MCF 10A (cell line): ENCODE data around the gene AP1S3. TPM values are rescaled to one million over a fixed set of nuclear protein-coding genes. Genes with fewer than 3 reads are reported as not detected.

Source experiments
- BruUV-seq: library from RNA; stranded (reverse); fragments of 400-500 nt; replicated peaks from 2 replicates; lab custom pipeline; 2021; lab: Mats Ljungman, UMichigan
- CTCF ChIA-PET: fragments of 300-600 bp; sonication (Branson Sonifier 250); formaldehyde crosslinking; extraction: SDS; loops from one replicate; lab custom pipeline; 2021; ENCODE audit warnings: antibody characterized with exemption, inconsistent platforms; lab: Yijun Ruan, JAX
- POLR2A ChIA-PET: fragments of 300-600, 350-650 bp; sonication (Branson Sonifier 250); formaldehyde crosslinking; extraction: SDS; loops from one replicate; lab custom pipeline; 2020; ENCODE audit warnings: antibody characterized with exemption, inconsistent platforms; lab: Yijun Ruan, JAX
- DNase-seq: peaks from one replicate; pipeline ENCODE4 v3.0.0-alpha.2; 2018; ENCODE audit not compliant: unreplicated experiment
- H3K27ac Mint-ChIP-seq: one replicate; pipeline ENCODE4 v1.8.0; 2022; ENCODE audit warnings: mild to moderate bottlenecking, low read depth, mixed read lengths; ENCODE audit not compliant: unreplicated experiment
- H3K27me3 Mint-ChIP-seq: one replicate; pipeline ENCODE4 v1.8.0; 2022; ENCODE audit warnings: mixed read lengths; ENCODE audit not compliant: insufficient read depth, unreplicated experiment
- H3K36me3 Mint-ChIP-seq: one replicate; pipeline ENCODE4 v1.8.0; 2022; ENCODE audit warnings: mild to moderate bottlenecking, moderate library complexity, mixed read lengths; ENCODE audit not compliant: insufficient read depth, unreplicated experiment
- H3K4me1 Mint-ChIP-seq: one replicate; pipeline ENCODE4 v1.8.0; 2022; ENCODE audit warnings: mixed read lengths; ENCODE audit not compliant: insufficient read depth, unreplicated experiment
- H3K4me3 Mint-ChIP-seq: one replicate; pipeline ENCODE4 v1.8.0; 2022; ENCODE audit warnings: mild to moderate bottlenecking, moderate library complexity, mixed read lengths; ENCODE audit not compliant: unreplicated experiment
- H3K9me3 Mint-ChIP-seq: one replicate; pipeline ENCODE4 v1.8.0; 2022; ENCODE audit warnings: mixed read lengths; ENCODE audit not compliant: unreplicated experiment
- intact Hi-C: fragments of 100-400 bp; cut with micrococcal nuclease; formaldehyde crosslinking; loops from 2 replicates; pipeline ENCODE4 v1.14.1; 2022
- total RNA-seq: library from RNA; stranded (reverse); gene quantifications from 2 replicates; pipeline ENCODE4 v1.2.3, GENCODE V29; 2022
- TF ChIP-seq, protein P1 (sequence below): fragments of 200-600 bp; IDR thresholded peaks from one replicate; pipeline ENCODE4 v1.8.0; 2022; ENCODE audit warnings: antibody characterized with exemption, mild to moderate bottlenecking; ENCODE audit not compliant: unreplicated experiment

AP1S3 gene
- total RNA-seq, 1 experiment from 2014 or later: 57.7 TPM

DNA sequence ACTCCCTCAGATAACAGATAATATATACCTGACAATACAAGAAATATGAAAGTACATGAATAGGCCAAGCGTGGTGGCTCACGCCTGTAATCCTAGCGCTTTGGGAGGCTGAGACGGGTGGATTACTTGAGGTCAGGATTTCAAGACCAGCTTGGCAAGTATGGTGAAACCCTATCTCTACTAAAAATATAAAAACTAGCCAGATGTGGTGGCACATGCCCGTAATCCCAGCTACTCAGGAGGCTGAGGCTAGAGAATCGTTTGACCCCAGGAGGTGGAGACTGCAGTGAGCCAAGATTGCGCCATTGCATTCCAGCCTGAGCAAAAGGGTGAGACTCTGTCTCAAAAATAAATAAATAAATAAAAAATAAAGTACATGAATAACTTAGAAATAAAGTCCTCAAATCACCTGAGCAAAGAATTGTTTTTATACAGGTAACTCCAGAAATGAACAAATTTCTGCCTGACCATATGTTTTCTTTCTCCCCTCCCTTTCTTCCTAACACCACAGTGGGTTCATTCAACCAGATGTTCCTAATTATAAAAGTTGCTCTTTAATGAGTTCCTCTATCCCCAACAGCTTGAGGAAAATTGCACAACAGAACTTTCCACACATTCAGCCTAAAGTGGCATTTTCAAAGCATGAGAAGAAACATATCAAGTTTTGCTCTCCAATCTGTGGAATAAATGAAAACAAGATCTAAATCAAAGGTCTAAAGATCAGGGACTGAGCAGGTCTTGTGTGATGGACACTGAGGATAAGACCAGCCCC lies 33.6 kb upstream of the AP1S3 start:
- Mint-ChIP-seq H3K4me3 (no peak overlapping the region), H3K27ac (peak overlapping the region; percentile 59), H3K36me3 (peaks cover 36% of the 10 kb centered on the region), H3K4me1 (peaks cover 11% of the 10 kb centered on the region), H3K27me3 (no peaks in the 10 kb centered on the region), H3K9me3 (no peaks in the 10 kb centered on the region)
- BruUV-seq: no TSS peak
- POLR2A ChIA-PET: no interaction called here
- TF ChIP-seq, protein P1, sequence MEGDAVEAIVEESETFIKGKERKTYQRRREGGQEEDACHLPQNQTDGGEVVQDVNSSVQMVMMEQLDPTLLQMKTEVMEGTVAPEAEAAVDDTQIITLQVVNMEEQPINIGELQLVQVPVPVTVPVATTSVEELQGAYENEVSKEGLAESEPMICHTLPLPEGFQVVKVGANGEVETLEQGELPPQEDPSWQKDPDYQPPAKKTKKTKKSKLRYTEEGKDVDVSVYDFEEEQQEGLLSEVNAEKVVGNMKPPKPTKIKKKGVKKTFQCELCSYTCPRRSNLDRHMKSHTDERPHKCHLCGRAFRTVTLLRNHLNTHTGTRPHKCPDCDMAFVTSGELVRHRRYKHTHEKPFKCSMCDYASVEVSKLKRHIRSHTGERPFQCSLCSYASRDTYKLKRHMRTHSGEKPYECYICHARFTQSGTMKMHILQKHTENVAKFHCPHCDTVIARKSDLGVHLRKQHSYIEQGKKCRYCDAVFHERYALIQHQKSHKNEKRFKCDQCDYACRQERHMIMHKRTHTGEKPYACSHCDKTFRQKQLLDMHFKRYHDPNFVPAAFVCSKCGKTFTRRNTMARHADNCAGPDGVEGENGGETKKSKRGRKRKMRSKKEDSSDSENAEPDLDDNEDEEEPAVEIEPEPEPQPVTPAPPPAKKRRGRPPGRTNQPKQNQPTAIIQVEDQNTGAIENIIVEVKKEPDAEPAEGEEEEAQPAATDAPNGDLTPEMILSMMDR: no peak
- DNase-seq: no peak
- CTCF ChIA-PET: interaction anchor here (1.5 to 1.6 kb wide), 2 partner anchors 10 to 899 kb away, joined by 5 to 7 read pairs; no protein-coding TSS in a partner anchor
- intact Hi-C loops: no loop called here

DNA sequence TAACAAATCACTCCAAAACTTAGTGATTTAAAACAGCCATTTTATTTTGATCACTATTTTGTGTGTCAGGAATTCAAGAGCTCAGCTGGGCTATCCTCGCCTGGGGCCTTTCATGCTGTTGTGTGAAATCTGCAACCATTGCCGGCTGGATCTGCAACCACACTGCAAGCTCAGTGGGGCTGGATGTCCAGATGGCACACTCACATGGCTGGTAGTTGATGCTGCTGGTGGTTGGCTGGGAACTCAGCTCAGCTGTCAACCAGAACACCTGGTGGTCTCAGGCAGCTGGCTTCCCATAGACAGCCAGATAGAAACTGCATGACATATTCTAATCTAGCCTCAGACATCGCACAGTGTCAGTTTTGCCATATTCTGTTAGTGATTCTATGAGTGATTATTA lies 30.6 kb upstream of the AP1S3 start:
- no TSS peak for BruUV-seq
- H3K36me3 Mint-ChIP-seq: peaks cover 39% of the 10 kb centered on the region
- POLR2A ChIA-PET: interaction anchor here (0.6 to 1.3 kb wide), 2 partner anchors 12 to 778 kb away, joined by 3 to 5 read pairs; no protein-coding TSS in a partner anchor
- no peaks in the 10 kb centered on the region for H3K9me3 Mint-ChIP-seq
- CTCF ChIA-PET: interaction anchor here (0.6 kb wide), 1 partner anchor 534 kb away, joined by 3 read pairs; no protein-coding TSS in a partner anchor
- no peak overlapping the region for H3K27ac Mint-ChIP-seq
- H3K4me1 Mint-ChIP-seq: peaks cover 13% of the 10 kb centered on the region
- TF ChIP-seq, protein P1: no peak
- no peak overlapping the region for H3K4me3 Mint-ChIP-seq
- no peak for DNase-seq
- no peaks in the 10 kb centered on the region for H3K27me3 Mint-ChIP-seq
- intact Hi-C loops: loop anchor here (10.0 kb wide), 1 partner anchor 883 kb away; no protein-coding TSS in a partner anchor

DNA sequence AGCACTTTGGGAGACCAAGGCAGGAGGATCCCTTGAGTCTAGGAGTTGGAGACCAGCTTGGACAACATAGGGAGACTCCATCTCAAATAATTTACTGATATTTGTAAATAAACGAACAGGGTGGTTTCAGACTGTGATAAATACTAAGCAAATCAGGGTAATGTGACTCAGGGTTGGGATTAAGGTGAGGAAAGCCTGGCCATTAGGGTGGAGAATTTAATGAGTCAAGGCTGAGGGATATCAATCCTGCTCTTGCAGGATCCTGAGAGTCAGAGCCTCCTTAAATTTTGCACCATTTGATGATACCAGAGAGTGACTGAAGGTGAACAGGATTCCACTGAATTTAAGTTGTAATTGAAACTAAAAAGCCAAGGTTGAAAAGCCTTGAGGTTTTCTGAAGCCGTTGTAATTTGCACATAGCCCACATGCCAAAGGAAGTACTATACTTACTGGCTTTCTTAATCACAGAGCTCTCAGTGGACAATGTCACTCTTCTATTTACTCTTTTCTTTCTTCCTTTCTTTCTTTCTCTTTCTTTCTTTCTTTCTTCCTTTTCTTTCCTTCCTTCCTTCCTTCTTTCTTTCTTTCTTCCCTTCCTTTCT lies 28.6 kb upstream of the AP1S3 start:
- ChIA-PET POLR2A (no interaction called here), CTCF (interaction anchor here (0.9 kb wide), 1 partner anchor 68 kb away, joined by 3 read pairs; no protein-coding TSS in a partner anchor)
- TF ChIP-seq, protein P1: no peak
- no peak overlapping the region for H3K4me3 Mint-ChIP-seq
- peaks cover 30% of the 10 kb centered on the region for H3K36me3 Mint-ChIP-seq
- no peaks in the 10 kb centered on the region for H3K9me3 Mint-ChIP-seq
- intact Hi-C loops: loop anchor here (10.0 kb wide), 1 partner anchor 881 kb away; no protein-coding TSS in a partner anchor
- H3K27ac Mint-ChIP-seq: peak overlapping the region; percentile 54
- no peak for DNase-seq
- BruUV-seq: no TSS peak
- H3K4me1 Mint-ChIP-seq: peaks cover 13% of the 10 kb centered on the region
- no peaks in the 10 kb centered on the region for H3K27me3 Mint-ChIP-seq

DNA sequence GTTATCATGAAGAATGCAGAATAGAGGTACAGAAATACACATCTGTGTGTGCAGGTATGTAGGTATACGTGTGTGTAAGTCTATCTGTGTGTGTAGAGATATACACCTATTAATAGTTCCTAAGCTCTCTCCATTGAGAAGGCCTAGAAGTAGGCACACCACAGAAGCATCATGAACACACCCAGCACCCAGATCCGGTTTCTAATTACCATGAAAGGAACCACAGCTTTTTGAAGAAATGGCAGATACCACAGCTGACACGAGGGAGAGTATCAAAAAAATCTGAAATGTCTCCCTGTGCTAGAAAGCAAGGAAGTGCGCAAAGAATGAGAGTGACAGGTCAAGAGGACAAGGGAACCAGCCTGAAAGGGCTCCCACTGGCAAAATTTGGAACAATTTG lies 27.7 kb upstream of the AP1S3 start:
- Mint-ChIP-seq H3K4me1 (peaks cover 20% of the 10 kb centered on the region), H3K27me3 (no peaks in the 10 kb centered on the region), H3K9me3 (no peaks in the 10 kb centered on the region), H3K4me3 (no peak overlapping the region), H3K36me3 (peaks cover 23% of the 10 kb centered on the region), H3K27ac (no peak overlapping the region)
- DNase-seq: no peak
- POLR2A ChIA-PET: no interaction called here
- intact Hi-C loops: loop anchor here (10.0 kb wide), 1 partner anchor 880 kb away; no protein-coding TSS in a partner anchor
- TF ChIP-seq, protein P1: no peak
- BruUV-seq: no TSS peak
- CTCF ChIA-PET: interaction anchor here (0.6 to 0.9 kb wide), 4 partner anchors 27 to 106 kb away, joined by 3 read pairs; no protein-coding TSS in a partner anchor
